HG03460 (cell line): Measurements from ENCODE around the gene INPP5F.
A peak's percentile ranks its signal among the peaks of the same experiment; 100 is the strongest.

Experiments used
- ATAC-seq: cut with Tn5 transposase; IDR thresholded peaks from one replicate; pipeline ENCODE4 v1.9.1; 2021; ENCODE audit not compliant: unreplicated experiment

INPP5F gene

DNA sequence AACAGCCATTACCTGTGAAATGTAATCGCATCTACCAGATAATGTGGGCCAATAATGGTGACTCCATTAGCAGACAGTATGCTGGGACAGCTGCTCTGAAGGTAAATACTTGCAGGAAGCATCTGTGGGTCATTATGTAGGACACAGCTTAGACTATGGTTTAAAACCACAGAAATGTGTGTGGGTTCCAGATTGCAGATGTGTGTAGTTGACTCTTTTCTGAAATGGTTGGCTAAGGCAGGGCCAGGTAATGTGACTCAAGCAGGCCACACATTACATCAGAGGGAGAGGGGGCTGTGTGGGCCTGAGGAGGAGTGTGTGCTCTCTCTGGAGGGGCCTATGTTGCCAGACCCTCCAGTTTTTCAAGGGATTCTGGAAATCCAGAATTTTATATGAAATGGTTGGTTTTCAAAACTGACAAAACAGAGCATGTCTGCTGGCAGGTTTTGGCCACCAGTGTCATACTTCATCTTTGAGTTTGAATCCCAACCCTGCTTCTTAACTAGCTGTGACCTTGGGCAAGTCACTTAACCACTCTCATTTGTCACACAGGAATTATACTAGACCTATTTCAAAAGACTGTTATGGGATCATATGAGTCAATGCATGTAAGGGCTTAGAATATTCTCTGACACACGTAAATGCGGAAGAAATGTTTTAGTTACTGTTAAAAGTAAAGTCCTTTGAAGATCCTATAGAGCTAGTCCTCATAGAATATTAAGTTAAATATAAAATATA is 82.3 kb downstream of the INPP5F start:
- peak; percentile 62 for ATAC-seq

DNA sequence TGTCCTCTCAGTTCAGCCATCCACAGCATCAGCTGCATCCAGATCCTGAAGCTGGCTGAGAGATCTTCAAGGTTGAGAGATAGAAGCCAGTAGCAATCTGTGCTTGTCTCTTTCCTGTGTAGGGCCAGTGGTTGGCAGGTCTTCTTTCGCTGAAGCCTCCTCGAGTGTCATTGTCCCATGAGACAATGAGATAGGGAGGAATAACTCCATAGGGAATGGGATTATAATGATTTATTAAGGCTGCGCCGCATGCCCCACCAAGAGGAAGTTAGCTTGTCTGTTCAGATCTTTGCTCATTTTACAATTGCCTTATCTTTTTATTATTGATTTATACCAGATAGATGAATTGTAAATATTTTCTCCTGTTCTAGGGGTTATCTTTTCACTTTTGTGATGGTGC is 85.3 kb downstream of the INPP5F start:
- no peak for ATAC-seq

DNA sequence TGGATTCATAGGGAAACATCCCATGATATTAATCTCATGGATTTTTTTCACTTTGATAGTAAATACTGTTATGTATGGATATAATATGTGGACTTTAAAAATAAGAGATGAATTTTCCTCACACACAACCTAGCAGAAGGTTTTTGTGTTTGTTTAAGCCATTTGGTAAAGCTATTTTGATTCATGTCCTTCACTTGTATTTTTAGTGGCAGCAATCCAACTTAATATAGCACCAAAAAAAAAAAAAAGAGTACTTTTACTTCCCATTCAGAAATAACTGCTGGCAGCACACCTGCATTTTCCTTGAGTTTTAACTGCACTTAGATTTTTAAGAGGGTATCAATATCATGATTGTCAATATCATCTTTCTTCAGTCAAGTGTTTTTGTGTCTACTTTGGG is 86.8 kb downstream of the INPP5F start:
- no peak for ATAC-seq

GRCh38 chr10:119815671-119816070 is 89.8 kb downstream of the INPP5F start:
- ATAC-seq: no peak

GRCh38 chr10:119817991-119818888 is 92.4 kb downstream of the INPP5F start:
- no peak for ATAC-seq

DNA sequence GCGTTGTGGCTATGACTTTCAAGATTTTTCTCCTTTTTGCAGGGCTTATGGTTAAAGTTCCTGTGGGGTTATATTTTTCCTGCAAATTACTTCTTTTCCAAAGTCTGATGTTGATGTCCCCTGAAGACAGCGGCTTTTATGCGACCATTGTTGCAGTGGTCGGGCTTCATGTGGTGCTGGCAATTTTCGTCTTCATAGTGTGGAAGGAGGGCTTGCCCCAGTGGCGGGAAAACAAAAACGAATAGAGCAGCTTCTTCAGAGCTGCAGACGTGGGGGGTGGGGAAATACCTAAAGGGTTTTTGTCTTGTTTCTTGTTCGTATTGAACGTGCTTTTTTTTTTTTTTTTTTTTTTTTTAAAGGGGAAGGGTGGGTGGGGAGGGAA is 93.0 kb downstream of the INPP5F start:
- no peak for ATAC-seq

DNA sequence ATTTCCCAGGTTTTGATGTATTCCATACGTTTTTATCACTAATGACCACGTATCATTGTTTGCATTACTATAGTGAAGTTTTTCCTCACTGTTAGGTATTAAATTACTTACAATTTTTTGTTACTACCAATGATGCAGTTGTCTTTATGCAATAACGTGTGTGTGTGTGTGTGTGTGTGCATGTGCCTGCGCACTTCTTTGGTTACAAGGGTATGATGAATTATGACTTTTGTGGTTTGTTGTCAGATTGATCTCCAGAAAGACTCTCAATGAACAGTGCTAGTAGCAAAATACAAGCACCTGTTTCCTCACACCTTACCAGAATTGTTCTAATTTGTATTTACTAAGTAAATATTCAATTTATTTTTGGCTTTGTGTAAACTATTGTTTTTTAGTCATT is 95.3 kb downstream of the INPP5F start:
- no peak for ATAC-seq

DNA sequence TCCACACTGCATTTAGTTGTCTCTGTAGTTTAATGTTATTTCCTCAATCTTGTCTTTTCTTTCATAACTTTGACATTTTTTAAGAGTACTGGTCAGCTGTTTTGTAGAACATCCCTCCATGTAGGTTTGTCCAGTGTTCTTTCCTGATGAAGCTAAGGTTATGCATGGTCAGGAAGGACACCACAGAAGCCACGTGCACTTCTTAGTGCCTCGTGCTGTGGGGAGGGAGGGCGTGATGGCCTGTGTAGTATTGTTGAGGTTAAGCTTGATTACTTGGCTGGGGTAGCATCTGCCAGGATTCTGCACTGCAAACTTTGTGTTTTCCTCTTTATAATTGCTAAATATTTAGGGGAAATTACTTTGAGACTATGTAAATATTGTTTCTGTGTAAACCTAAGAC is 98.4 kb downstream of the INPP5F start:
- ATAC-seq: no peak

DNA sequence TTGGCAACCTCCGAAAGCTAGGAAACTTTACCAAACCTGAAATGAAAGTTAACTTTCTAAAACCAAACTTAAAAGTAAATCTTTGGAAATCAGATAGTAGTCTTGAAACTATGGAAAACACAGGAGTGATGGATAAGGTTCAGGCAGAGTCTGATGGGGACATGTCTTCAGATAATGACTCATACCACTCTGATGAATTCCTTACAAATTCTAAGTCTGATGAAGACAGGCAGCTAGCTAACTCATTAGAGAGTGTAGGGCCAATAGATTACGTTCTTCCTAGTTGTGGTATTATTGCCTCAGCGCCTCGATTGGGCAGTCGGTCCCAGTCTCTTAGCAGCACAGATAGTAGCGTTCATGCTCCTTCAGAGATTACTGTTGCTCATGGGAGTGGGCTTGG is 100.9 kb downstream of the INPP5F start:
- ATAC-seq: no peak

GRCh38 chr10:119827430-119827829 is 101.6 kb downstream of the INPP5F start:
- ATAC-seq: no peak

DNA sequence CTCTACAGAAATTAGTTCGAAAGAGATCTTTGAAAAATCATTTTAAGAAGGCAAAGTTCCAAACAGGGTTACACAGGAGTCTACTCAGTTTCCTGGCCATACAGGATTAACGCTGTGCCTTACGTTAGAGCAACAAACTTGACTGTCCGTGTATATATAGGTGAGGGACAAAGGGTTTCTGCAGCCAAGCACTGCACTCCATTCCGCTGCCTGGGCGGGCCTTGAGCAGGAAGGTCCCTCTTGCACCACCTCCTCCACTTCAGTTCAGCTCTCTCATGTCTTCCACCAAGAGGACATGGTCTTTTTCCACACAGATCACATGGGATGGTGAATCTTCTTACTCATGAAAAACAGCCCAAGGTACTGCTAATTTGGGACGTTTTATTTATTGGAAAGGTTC is 103.6 kb downstream of the INPP5F start:
- ATAC-seq: no peak

- no peak for ATAC-seq
Measured at GRCh38 chr10:119830851-119831250, 105.0 kb downstream of the INPP5F start.

- ATAC-seq: no peak
Measured at GRCh38 chr10:119831656-119832055, 105.8 kb downstream of the INPP5F start.

DNA sequence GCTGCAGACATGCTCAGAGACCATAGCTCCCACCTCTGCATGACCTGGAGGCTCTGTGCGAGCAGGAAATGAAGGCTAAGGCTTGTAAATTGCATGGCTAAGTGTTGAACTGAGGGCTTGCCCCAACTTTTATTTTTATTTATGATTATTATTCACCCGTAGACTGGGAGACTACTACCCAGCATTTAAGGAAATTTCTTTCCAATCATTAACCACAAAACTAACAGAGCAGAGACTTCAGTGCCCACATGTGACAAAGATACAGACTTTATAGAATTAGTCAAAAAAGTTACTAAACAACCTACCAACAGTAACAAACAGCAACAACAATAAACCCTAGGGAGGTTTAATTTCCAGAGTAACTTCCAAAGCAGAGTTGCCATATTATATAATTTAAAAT is 107.1 kb downstream of the INPP5F start:
- ATAC-seq: no peak

- ATAC-seq: no peak
Measured at GRCh38 chr10:119834188-119834587, 108.3 kb downstream of the INPP5F start.

- ATAC-seq: no peak
Measured at GRCh38 chr10:119845656-119846055, 119.8 kb downstream of the INPP5F start.

DNA sequence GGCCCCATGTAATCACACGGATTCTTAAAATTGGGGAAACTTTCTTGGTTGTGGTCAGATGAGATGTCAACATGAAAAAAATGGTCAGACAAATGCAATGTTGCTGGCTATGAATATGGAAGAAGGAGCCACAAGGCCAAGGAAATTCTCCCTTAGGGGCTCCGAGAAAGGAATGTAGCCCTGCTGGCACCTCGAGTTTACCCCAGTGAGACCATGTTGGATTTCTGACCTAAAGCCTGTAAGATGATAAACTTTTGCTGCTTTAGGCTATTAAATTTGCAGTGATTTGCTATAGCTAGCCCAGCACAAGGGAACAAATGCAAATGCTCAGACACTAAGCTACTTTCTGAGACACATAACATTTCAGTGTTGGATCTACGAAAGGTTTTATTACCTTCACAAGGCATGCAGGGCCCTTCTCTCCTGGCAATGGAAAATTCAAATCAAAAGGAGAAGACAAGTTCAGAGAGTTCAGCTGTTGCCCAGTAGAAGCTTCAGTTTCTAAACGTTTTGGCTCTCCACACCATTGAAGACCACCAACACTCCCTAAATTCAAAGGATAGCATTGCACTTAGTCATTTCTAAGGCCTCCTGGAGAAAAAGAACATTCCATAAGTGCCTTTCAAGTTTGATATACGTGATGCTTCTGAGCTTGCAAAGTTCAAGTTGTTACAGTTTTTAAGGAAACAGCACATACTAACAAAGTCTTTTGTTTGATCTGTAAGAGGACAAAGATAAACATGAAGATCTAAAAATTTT is 123.4 kb downstream of the INPP5F start:
- ATAC-seq: no peak

- ATAC-seq: no peak
Measured at GRCh38 chr10:119849944-119850343, 124.1 kb downstream of the INPP5F start.

DNA sequence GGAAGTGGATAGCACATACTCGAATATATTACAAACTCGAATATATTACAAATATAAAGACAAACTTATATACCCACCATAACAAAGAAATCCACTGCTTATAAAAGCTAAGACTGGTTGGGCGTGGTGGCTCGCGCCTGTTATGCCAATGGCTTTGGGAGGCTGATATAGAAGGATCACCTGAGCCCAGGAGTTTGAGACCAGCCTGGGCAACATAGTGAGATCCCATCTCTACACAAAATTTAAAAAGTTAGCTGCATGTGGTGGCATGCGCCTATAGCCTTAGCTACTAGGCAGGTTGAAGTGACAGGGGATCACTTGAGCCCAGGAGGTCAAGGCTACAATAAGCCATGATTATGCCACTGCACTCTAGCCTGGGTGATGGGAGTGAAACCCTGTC is 126.4 kb downstream of the INPP5F start:
- no peak for ATAC-seq

GRCh38 chr10:119852822-119853221 is 127.0 kb downstream of the INPP5F start:
- no peak for ATAC-seq

DNA sequence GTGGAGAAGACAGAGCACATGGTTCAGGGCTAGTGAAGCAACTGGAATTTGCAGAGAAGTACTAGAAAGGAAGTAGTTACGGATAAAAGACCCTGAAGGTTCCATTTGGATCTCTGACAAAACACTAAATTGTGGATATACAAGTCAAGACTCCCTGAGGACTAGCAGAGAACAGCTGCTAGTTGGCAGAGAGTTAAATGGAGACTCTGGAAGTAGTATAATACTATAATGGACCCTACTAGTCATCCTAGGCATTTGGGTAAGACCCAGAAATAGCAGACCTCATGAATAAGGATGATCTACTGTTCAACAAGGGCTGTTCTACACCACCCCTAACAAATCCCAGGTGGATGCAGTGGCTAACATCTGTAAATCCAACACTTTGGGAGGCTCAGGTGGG is 127.7 kb downstream of the INPP5F start:
- no peak for ATAC-seq

GRCh38 chr10:119858063-119858462 is 132.2 kb downstream of the INPP5F start:
- ATAC-seq: no peak
